Activated CD4-positive, alpha-beta T cell treated with anti-CD3 and anti-CD28 coated beads for 1 hour (primary cell): ENCODE data around the gene COPZ1.
"Not testable (repeated sequence)": the region's sequence is repeated elsewhere in the genome, so short reads cannot be mapped to it uniquely, and the experiment has no call there.

Experiments used
- DNase-seq: peaks from one replicate; pipeline ENCODE4 v3.0.0-alpha.2; 2020

The COPZ1 gene

DNA sequence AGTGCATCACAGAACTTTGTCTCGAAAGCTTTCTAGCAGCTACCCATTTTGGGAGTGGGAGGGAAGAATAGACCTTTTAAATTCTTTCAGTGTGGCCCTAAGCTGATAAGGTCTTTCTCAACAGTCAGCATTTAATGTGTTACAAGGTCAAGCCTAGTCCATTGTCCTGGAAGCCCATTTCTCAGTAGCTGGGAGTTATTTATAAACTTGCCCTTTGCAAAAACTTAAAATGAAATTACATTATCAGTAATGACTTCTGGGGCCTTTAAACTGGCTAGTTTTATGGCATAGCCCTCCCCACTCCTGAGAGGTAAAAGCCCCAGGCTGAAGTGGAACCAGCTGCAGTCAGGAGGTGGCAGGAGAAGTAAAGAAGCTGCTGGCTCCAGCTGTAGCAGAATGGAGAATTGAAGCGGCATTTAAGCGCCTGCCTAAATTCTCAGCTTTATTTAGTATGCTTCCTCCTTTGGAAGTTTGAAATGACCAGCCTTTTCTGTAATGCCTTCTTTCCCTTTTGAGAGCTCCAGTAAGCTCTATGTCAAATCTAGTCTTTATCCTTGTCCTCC is 12.4 kb downstream of the COPZ1 start:
- no peak for DNase-seq

DNA sequence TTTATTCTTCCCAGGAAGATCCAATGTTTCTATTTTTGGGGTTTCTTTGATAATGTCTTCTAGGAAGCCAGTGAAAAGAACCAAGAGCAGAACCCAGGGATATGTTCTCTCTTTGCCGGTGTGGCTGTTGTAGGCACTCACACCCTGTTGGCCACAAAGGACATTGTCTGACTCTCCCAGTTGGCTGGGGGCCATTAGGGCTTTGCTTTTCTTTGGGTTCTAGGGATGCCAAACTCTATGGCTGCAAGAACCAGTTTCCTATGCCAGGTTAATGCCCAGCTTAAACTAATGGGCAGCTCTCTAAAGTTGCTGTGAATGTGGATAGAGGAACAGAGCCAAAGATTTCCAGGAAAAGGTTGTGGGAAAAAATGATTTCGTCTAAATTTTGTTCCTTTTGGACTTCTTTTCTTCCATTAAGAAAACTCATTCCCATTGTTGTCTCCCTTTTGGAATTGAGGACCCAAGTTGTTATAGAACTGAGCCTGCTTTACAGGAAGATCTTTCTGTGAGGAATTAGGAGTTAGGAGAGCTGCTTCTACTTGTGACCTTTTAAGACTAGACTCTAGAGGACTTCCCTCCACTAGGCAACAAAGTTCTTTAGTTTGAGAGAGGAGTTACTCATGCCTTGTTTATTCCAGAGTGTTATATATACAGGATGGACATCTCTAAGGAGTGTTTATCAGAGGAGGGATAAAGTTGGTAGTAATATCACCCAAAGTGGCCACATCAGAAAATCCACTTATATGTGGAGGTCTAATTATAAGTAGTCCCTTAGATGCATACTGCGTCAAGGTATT is 13.1 kb downstream of the COPZ1 start:
- DNase-seq = no peak

DNA sequence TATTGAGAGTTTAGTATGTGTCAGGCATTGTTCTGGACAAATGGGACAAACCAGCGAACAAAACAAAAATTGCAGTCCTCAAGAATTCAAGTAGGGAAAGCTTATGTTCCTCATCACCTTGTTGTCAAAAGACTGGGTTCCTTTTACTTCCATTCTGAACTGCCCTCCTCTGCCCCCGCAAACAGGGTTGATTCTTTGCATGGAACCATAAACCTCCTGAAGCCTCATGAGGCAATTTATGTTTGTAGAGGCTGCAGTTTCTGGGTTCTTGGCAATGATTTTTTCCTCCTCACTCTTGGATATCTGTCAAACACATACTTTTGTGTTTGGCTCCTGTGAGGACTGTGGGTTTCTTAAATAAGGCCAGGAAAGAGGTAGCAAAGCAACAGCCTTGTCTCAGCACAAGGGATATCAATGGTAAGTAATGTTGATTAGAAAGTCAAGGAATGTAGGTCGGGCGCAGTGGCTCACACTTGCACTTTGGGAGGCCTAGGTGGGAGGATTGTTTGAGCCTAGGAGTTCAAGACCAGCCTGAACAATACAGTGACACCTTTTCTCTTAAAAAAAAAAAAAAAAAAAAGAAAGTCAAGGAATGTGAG is 13.9 kb downstream of the COPZ1 start:
- no peak for DNase-seq

DNA sequence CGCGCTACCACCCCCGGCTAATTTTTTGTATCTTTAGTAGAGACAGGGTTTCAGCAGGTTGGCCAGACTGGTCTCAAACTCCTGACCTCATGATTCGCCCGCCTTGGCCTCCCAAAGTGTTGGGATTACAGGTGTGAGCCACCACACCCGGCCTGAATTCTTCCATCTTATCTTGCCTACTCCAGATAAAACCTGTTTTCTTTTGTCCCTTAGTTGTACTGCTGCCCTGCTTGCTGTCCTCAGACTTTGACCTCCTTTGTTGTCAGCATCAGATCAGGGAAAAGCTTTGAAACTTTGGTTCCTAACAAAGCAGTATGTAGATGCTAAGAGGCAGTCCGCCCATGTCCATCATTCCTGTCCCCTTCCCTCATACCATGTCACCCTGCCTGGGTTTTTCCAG is 15.9 kb downstream of the COPZ1 start:
- no peak for DNase-seq

GRCh38 chr12:54341378-54342300 is 16.7 kb downstream of the COPZ1 start:
- no peak for DNase-seq

- DNase-seq = no peak
These were observed 24.1 kb downstream of the COPZ1 start for GRCh38 chr12:54349036-54349435.

GRCh38 chr12:54349679-54350078 is 24.7 kb downstream of the COPZ1 start:
- DNase-seq = no peak

DNA sequence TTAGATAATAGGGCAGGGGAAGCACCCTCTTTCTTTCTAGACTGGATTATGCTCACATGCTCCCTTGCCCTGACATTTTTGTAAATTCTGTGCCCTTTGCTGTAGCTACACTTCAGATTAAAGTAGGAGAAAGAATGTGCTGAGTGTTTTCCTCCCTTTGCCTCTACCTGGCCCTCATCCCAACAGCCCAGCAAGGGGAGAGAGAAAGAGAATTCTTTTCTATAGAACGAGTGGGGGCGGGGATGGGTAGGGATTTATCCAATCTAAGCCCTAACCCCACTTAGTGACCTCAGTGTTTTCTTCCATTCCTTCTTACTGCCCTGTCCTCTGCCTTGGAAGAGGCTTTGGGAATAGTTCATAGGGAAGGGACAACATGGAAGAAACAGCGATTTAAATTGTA is 25.8 kb downstream of the COPZ1 start:
- no peak for DNase-seq

DNA sequence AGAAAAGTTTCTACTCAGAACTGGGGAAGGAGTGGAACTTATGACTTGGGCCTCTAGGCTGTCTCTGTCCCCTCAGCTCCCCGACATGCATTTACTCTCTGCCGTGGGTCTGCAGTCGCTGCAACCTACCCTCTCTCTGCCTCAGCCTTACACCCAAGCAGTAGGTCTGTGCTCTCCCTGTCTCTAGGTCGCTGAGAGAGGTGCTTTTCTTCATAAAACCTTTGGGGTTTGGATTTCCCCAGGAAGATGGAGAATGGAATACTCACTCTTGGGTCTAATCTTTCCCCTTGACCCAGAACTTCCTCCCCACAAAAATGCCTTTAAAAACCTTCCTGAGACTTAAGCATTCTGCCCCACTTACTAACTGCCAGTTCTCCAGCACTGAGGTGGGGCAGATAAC is 26.4 kb downstream of the COPZ1 start:
- DNase-seq = no peak

DNA sequence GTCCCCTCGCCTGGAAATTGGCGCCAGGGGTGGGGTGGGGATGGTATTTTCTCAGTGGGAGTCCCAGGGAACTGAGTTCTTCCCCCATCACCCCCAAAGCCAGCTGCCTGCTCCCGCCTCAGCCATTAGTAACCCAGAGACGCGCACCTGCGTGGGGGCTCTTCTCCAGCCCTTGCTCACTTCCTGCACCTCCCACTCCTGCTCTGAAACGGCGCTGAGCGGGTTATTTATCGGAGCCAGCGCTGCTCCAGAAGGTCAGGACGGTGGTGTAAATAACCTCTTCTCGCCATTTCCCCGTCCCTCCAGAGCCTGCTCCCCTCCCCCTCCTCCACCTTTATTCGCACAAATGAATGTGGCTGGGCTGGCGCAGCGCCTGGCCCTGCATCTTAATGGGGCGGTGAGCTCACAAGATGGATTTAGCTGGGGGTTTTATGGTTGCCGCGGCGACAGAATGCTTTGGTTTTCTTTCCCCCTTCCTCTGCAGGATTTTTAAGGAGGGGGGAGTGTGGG is 27.1 kb downstream of the COPZ1 start:
- DNase-seq = no peak

- no peak for DNase-seq
These were observed 28.3 kb downstream of the COPZ1 start for GRCh38 chr12:54352891-54353874.

DNA sequence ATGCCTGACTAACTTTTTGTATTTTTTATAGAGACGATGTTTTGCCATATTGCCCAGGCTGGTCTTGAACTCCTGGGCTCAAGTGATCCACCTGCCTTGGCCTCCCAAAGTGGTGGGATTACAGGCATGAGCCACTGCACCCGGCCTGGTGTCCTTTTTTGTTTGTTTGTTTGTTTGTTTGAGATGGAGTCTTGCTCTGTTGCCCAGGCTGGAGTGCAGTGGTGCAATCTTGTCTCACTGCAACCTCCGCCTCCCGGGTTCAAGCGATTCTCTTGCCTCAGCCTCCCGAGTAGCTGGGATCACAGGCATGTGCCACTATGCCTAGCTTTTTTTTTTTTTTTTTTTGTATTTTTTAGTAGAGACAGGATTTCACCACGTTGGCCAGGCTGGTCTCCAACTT is 29.3 kb downstream of the COPZ1 start:
- DNase-seq = not testable (repeated sequence)

DNA sequence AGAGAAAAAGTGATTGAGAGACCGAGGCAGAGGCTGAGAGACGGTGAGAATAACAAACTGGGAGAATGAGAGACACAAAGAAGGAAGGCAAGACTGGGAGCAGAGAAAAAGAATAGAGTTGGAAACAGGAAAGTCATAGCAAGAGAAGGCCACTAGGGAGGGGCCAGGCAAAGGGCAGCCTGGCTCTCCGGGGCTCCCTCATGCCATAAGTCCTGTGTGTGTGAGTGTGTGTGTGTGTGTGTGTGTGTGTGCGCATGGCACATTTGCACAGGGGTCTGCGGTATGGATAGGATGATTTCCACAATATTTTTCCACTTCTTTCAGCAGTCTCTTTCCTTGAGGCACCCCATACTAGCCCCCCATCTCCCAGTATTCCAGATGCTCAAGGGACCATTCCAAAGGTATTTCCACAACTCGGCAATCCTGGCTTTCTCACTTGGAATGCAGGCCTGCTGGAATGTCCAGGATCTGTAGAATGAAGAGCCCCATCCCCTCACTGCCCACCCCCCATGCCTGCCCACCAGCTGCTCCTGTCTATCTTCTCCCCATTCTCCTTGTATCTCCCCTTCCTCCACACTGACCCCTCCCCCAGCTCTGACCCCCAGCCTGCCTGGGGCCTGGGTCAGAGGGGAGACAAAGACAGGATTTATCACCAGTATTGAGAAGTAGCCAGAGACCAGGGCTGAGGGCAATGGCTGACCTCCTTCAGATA is 30.3 kb downstream of the COPZ1 start:
- DNase-seq = no peak

GRCh38 chr12:54356228-54356627 is 31.3 kb downstream of the COPZ1 start:
- no peak for DNase-seq

- no peak for DNase-seq
These were observed 32.0 kb downstream of the COPZ1 start for GRCh38 chr12:54356951-54357356.

- no peak for DNase-seq
These were observed 32.7 kb downstream of the COPZ1 start for GRCh38 chr12:54357506-54358190.

DNA sequence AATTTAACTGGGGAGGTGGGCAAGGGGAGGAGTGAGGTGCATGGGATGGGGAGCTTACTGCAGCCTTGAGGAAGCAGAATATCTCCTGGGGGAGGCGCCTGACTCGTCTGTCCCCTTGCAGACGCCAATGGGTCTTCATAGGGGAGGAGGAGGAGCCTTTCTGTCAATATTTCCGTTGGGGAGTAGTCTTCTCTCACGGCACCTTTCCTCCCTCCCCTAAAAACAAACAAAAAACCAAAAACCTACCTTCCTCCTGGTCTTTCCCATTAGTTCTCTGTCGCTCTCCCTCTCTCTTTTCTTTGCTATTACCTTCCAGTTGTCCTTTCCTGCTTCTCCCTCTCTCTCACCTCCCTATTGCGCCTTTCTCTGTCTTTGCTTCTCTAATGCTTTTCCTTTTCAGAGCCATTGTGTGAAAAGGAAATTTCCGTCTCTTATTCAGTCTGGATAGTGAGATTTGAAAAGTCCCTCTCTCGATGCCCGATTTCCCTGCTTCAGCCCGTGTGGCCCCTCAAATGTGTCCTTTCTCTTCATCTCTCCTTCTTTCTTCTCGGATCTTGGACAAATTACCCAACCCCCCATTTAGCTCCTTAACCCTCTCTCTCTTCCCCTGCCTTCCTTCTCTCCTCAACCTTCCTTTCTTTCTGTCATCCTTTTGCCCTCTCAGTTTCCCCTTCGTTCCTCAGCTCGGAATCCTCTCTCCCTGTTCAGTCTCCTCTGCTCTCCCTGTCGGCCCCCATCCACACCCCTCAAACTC is 33.4 kb downstream of the COPZ1 start:
- no peak for DNase-seq

GRCh38 chr12:54358945-54359761 is 34.2 kb downstream of the COPZ1 start:
- DNase-seq = peak; percentile 86
